ENCODE results near the gene CELF5.

GRCh38 chr19:3198901-3199700 is 25.4 kb upstream of the CELF5 start:
- TF ChIP-seq POLR2A (IDR thresholded peaks at IDR 0.05): no peak
- TF ChIP-seq CTCF (IDR thresholded peaks at IDR 0.05): no peak
